Measurements from ENCODE around the gene KRTAP3-3.
"Not testable (repeated sequence)": the region's sequence is repeated elsewhere in the genome, so short reads cannot be mapped to it uniquely, and the experiment has no call there.

The KRTAP3-3 gene

DNA sequence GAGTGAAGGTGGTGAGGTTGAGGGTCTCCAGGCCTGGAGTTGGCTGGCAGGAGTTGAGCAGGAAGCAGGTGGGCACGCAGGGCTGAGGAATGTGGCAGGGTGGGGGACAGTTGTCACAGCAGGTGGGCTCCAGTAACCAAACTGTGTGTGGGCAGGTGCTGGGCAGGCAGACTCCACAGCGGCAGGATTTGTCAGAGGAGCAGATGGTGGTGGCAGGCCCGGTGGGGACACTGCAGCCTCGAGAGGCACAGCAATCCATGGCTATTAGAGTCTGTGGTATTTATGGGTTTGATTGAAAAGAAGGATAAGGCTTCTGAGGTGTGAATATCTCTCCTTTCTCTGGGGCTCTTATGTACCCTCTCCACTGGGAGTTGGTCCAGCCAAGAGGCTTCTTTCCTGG is at the start of gene KRTAP3-3:
Gene KRTAP3-3 (minus strand): TSS at position 326 of the 400 bp plus-strand sequence. CDS start 67 bp downstream, at position 259.
- DNase-seq (ENCODE audit: low read depth) = no peak

DNA sequence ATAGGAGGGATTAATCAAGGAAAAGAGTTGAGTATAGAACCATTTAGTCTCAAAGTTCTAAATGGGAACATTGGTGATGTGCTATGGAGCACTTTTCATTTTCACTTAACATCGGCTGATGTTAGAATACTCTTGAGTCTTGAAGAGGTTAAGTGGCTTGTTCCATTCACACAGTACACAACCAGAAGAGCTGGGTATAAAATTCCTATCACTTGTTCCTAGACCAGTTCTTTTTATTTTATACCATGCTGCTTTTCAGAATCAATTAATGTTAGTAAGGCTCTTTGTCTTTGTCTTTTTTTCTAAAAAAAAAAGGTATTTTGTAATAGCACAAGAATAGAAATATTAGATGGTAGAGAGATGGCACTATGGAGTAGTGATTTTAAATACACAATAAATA is 49.0 kb upstream of the KRTAP3-3 start:
- DNase-seq (ENCODE audit: low read depth) = no peak

DNA sequence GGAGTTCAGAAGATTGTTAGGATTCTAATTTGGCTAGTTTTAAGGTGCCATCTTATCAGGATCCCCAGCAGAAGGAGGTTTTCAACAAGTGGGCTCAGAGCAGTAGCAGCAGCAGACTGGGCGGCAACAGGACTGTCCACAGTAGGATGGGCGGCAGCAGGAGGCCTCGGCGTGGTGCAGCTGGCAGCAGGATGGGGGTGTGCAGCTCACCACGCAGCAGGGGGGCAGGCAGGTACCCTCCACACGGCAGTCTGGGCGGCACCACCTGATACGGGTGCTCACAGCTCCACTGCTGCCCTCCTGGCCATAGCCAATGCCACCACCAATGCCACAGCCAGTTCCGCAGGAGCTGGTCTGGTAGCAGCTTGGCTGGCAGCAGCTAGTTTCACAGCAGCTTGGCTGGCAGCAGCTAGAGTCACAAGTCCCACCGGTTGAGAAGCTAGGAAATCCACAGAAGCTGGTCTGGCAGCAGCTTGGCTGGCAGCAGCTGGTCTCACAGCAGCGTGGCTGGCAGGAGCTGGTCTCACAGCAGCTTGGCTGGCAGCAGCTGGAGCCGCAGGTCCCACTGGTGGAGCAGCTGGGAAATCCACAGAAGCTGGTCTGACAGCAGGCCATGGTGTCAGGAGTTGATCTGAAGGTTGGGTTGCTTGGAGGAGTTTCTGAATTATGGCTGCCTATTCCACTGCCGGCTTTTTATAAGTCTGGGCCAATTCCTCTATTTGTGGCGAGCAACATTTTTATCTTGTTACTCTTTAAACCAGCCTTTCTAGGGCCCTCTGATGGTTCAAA is 47.0 kb upstream of the KRTAP3-3 start, which contains the start of gene KRTAP1-1:
Gene KRTAP1-1 (minus strand): TSS at position 668 of the 789 bp plus-strand sequence. CDS start 53 bp downstream, at position 615.
- peak; percentile 31 for DNase-seq (ENCODE audit: low read depth)

DNA sequence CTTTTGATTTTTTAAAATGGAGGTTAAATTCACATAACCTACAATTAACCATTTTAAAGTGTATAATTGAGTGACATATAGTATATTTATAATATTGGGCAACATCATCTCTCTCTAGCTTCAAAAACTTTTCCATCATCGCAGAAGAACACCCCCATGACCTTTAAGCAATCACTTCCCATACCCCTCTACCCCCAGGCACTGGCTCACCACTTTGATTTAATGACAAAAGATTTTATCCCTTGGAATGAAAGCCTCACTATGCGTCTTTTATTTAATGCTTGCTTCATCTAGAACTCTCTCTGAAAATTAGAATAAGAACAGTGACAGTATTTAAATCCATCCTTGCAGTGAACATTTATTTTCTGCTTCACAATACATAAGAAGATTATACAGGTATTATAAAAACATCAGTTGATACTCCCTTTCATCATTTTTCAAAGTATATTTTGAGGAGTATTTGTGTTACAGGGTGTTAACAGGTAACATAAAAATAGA is 43.9 kb upstream of the KRTAP3-3 start:
- DNase-seq (ENCODE audit: low read depth) = no peak

DNA sequence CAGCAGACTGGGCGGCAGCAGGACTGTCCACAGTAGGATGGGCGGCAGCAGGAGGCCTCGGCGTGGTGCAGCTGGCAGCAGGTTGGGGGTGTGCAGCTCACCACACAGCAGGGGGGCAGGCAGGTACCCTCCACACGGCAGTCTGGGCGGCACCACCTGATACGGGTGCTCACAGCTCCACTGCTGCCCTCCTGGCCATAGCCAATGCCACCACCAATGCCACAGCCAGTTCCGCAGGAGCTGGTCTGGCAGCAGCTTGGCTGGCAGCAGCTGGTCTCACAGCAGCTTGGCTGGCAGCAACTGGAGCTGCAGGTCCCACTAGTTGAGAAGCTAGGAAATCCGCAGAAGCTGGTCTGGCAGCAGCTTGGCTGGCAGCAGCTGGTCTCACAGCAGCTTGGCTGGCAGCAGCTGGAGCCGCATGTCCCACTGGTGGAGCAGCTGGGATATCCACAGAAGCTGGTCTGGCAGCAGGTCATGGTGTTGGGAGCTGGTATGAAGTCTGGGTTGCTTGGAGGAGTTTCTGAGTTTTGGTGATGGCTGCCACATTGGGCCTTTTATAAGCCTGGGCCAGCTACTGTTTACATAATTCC is 40.5 kb upstream of the KRTAP3-3 start, which contains the start of gene KRTAP1-3:
Gene KRTAP1-3 (minus strand): TSS at position 529 of the 590 bp plus-strand sequence. CDS start 53 bp downstream, at position 476.
- not testable (repeated sequence) for DNase-seq (ENCODE audit: low read depth)

DNA sequence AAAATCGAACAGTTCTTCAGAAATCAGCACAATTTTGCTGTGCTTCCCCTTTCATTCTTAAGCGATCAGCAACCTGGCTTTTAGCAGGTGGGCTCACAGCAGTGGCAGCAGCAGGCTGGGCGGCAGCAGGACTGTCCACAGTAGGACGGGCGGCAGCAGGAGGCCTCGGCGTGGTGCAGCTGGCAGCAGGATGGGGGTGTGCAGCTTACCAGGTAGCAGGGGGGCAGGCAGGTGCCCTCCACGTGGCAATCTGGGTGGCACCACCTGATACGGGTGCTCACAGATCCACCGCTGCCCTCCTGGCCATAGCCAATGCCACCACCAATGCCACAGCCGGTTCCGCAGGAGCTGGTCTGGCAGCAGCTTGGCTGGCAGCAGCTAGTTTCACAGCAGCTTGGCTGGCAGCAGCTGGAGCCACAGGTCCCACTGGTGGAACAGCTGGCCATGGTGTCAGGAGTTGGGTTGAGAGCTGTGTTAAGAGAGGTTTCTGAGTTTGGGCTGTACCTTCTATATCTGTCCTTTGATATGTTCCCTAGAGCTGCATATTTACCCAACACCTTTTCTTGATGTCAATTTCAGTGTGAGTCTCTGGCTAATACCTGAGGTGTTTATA is 35.8 kb upstream of the KRTAP3-3 start, which contains the start of gene KRTAP1-4:
Gene KRTAP1-4 (minus strand): TSS at position 563 of the 613 bp plus-strand sequence. CDS start 117 bp downstream, at position 446.
- no peak for DNase-seq (ENCODE audit: low read depth)

DNA sequence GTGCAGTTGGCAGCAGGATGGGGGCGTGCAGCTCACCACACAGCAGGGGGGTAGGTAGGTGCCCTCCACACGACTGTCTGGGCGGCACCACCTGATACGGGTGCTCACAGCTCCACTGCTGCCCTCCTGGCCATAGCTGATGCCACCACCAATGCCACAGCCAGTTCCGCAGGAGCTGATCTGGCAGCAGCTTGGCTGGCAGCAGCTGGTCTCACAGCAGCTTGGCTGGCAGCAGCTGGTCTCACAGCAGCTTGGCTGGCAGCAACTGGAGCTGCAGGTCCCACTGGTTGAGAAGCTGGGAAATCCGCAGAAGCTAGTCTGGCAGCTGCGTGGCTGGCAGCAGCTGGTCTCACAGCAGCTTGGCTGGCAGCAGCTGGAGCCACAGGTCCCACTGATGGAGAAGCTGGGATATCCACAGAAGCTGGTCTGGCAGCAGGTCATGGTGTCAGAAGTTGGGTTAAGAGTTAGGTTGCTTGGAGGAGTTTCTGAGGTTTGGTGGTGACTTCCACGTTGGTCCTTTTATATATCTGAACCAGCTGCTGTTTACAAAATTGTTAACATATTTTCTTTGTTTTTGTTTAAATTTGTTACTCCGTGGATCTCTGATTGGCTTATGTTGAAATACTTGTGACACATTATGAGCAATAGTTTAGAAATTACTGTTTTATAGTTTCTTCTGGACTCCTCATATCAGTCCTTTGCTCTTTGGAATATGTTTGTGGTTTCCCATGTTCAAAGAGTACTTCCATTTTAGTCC is 32.9 kb upstream of the KRTAP3-3 start, which contains the start of gene KRTAP1-5:
Gene KRTAP1-5 (minus strand): TSS at position 494 of the 757 bp plus-strand sequence. CDS start 53 bp downstream, at position 441.
- DNase-seq (ENCODE audit: low read depth) = peak; percentile 94

DNA sequence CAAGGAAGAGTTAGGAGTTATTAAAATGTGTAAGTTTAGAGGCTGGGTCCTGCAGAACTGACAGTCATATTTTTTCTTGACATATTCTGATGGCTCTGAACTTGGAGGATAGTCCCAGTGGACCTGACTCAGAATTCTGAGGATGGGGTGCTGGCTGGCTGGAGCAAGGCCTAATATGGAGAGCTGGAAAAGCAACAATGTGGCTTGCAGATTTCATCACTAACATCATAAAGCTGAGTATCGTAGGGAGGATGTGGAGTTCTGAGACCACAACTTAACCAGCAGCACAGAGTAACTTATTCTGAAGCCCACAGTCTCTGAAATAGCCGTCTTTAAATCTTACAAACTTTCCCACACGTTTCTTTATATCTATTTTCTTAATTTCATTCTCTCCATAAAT is 30.7 kb upstream of the KRTAP3-3 start:
- DNase-seq (ENCODE audit: low read depth) = peak; percentile 41

DNA sequence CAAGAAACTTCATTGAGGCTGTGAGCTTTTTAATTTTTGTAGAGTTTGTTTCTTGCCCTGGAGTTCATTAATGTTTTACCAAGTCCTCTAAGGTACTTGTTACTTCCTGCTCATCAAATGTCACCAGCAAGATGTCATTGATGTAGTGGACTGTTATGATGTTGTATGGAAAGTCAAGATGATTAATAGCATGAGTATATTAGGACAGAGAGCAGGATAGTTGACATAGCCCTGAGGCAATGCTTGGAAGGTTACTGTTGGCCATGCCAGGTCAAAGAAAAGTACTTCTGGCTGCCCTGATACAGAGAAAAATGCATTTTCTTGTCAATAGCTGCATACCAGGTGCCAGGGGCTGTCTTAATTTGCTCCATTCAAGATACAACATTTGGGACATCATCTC is 26.4 kb upstream of the KRTAP3-3 start:
- peak; percentile 49 for DNase-seq (ENCODE audit: low read depth)

DNA sequence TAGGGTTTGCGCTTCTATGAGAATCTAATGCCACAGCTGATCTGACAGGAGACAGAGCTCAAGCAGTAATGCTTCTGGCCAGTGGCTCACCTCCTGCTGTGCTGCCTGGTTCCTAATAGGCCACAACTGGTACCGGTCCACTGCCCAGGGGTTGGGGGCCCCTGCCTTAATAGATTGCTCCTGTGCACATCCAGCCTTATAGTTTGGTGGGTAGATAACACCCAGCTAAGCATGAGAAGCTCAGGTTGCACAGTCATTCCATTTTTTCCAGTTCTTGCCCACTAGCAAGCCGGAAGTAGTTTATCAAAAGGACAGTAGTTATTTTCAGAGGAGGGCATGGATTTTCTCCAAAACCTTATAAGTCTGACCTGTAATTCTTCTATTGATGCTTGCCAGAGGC is 25.5 kb upstream of the KRTAP3-3 start:
- DNase-seq (ENCODE audit: low read depth) = no peak

DNA sequence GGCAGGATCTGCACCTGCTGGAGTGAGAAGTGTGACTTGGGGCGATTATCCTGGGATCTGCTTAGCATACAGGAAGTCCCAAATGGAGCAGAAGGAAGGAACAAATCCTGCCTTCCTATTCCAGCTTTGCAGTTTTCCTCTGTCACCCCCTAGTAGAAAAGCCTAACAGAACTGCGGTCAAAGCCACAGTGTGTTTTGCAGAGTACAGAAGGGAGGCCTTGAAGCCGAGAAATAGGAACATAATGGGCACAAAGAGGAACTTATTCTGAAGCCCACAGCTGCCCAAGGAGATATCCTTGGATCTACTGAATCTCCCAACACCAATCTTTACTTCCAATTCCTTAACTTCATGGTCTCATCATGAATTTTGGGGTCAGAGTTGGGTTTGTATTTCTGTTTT is 24.6 kb upstream of the KRTAP3-3 start:
- no peak for DNase-seq (ENCODE audit: low read depth)

DNA sequence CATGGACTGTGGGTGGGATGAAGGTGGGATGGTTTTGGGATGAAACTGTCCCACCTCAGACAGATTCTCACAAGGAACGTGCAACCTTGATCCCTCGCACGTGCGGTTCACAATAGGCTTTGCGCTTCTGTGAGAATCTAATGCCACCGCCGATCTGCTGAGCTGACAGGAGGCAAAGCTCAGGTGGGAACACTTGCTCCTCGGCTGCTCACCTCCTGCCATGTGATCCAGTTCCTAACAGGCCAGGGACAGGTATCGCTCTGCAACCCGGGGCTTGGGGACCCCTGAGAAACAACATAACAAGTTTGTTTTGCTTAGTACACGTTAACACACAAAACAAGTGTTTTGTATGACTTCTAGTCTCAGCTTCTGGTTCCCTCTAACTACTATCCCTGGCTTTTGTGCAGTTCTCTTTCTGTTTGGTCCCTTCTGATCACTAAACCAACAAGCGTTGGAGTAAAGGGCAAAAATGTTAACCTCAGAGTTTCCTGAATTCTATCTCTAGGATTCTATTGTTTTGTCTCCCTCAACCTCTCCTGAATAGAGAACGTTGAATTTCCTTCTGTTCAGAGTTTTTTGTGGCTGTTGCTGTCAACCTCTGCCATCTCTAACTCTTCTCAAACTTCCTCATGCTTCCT is 22.7 kb upstream of the KRTAP3-3 start:
- no peak for DNase-seq (ENCODE audit: low read depth)

DNA sequence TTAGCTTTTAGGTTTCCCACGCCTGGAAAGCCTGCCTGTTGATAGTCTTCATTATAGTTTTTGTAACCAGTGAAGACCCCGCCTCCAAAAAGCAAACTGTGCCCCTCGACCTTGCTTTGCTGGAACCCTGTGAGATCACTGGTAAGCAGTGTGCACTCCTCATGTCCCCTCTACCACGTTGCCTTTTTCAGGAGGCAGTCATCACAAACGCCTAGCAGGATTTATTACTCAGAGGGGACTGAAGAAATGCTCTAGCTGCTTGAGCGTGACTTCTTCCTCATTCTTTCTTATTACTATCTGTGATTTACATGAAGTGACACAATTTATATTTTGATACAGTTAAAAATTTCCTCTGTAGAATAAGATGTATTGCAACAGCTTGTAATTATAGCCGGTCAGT is 21.5 kb upstream of the KRTAP3-3 start:
- DNase-seq (ENCODE audit: low read depth) = no peak

DNA sequence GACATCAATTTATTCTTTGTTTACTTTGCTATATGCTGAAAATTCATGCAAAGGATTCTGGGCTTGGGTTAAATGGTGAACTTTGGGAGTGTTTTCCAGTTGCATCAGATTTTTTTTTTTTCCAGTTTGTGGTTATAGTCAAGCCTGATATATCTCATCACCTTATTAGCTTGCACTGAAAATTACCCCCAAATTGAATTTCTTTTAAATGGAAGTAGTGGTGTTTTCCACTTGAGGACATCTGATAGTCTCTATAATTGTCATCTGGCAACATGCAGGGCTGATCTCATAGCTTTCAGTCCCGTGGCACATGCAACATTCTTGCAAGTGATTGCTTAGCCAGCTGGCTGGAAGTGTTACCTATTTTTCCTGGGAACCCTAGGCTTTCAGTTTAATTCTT is 19.6 kb upstream of the KRTAP3-3 start:
- peak; percentile 67 for DNase-seq (ENCODE audit: low read depth)

DNA sequence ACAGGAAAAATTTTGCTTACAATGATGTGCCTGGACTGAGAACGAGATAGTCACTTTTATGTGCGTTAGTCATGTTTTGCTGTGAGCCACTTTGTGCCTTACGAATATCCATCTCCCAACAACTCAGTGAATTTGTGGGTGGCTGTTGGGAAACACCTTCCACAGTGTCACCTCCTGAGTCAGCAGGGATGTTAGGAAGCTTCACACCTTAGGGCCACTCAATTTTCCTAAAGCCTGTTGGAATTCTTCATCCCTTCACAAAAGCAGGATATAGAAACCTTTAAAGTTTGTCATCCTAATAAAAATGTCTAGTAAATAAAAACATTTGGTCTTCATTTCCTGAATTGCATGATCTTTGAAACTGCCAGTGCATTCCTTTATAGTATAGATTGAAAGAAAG is 19.2 kb upstream of the KRTAP3-3 start:
- DNase-seq (ENCODE audit: low read depth) = peak; percentile 81

DNA sequence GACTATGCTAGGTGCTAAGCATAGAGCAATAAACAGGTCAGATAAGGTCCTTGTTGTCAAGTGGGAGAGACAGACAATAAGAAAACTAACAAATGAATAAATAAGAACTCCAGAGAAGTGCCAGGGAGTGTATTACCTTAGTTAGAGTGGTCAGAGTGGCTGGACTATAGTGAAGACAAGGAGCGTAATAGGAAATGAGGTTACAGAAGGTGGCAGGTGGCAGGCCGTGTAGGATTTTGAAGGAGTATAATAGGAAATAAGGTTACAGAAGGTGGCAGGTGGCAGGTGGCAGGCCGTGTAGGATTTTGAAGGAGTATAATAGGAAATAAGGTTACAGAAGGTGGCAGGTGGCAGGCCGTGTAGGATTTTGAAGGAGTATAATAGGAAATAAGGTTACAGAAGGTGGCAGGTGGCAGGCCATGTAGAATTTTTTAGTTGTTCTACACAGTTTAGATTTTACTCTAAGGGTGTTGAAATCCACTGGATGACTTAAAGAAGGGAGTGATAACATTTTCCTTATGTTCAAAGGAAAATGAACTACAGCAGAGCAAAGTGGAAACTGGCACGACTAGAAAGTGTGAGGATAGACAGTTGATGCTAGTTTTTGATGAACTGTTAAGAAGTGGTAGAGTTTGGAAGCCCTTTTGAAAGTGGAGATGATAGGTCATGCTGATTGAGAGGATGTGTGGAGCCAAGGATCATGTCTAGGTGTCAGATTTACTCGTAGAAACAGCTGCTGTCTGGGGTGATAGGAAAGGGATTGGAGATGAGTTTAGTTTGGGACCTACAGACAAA is 18.6 kb upstream of the KRTAP3-3 start:
- DNase-seq (ENCODE audit: low read depth) = no peak

DNA sequence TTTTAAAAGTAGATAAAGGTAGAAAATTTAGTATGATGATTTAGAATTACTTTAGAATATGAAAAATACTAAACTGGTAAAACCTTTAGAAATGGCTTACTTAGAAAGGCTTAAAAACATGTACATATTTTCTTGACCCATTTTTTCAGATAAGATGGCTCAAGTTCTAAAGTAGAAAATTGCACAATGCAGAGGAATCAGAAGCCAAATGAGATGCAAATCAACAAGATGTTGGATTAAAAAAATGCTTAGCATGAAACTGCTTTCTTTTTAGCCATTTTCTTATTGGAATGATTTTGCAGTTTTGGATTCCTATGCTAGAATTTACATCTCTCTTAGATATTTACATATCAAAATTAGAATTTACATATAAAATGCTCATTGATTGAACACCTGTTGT is 16.5 kb upstream of the KRTAP3-3 start:
- no peak for DNase-seq (ENCODE audit: low read depth)

DNA sequence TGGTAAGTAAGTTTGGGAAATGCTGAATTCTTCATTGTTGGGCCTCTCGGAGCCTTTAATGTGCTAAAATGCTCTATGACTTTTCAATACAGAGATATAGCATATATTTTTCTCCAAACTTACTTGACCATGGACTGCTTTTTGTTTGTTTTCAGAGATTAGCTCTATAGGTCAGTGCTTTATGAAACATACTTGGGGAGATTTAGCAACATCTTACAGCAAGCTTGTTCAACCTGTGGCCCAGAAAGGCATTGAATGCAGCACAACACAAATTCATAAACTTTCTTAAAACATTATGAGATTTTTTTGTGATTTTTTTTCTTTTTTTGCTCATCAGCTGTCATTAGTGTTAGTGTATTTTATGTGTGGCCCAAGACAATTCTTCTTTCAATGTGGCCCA is 16.0 kb upstream of the KRTAP3-3 start:
- DNase-seq (ENCODE audit: low read depth) = no peak

DNA sequence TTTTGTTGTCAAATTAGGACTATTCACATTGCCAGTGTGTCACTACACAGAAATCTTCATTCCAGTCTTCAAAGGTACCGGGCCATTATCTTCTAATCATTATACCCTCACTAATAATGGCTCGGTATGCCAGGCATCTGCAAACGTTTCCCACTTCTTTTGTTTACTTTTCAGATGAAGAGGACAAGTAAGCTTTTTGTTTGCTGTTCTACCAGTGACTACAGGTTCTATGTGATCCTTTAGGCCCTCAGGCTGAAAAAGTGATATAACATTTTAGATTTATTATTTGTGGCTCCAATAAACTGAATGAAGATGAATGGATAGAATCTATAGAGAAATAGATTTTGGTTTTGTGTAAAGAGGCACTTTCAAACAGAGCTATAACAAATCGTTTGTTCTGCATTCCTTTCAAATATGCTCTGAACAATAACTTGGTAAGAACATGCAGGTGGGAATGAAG is 15.4 kb upstream of the KRTAP3-3 start:
- peak; percentile 12 for DNase-seq (ENCODE audit: low read depth)

DNA sequence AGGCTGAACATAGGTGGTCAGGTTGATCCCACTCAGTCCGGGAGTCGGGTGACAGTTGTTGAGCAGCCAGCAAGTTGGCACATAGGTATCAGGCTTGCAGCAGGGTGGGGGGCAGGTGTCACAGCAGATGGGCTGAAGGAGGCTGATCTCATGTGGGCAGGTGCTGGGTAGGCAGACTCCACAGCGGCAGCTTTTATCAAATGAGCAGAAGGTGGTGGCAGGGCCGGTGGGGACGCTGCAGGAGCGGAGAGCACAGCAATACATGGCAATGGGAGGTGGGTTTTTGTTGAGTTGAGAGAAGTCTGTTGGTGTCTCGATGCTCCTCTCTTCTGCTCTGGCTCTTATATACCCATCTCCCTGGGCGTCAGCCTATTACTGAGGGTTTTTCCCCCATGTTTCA is 14.8 kb upstream of the KRTAP3-3 start, which contains the start of gene KRTAP3-1:
Gene KRTAP3-1 (minus strand): TSS at position 318 of the 400 bp plus-strand sequence. CDS start 54 bp downstream, at position 264.
- DNase-seq (ENCODE audit: low read depth) = no peak

All from EH (cell line).